ENCODE measurements around the gene RASL10A. TPM values are rescaled to one million over a fixed set of nuclear protein-coding genes. Genes with fewer than 3 reads are reported as not detected.
A peak's percentile ranks its signal among the peaks of the same experiment; 100 is the strongest.

Gene RASL10A
- polyA plus RNA-seq, 3 donors: 0.12 to 0.32 (median 0.20) TPM

DNA sequence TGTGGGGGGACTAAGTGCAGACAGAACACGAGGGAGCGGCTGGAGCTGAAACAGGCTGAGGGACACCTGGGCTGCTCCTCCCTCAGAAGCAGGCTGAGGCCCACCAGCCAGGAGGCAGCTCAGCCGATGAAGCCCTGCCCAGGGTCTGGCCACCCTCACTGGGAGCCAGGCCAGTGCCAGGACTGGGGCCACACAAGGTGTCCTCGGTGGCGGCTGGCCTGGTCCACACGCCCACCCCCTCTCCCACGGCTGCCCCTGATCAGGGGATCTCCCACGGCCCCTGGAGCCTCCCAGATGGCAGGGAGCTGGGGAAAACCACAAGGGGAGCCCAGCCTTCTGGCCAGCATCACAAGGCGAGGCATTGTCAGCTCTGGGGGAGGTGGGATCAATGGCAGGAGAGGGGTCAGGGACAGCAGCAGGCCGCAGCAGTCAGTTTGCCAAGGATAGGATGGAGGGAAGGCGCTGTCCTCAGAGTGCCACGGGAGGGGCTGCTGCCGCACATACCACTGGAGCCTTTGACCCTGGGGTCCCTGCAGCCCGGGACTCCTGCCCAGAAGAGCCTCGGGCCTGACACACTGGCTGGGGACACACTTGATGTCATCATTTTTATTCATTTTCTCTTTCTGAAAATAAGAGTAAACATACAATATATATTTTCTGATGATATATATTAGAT lies 11.7 kb upstream of the RASL10A start:
- DNase-seq (ENCODE audit: extremely low read depth in 1 of 11, low read depth in 9 of 11, low spot score in 4 of 11): no peak

DNA sequence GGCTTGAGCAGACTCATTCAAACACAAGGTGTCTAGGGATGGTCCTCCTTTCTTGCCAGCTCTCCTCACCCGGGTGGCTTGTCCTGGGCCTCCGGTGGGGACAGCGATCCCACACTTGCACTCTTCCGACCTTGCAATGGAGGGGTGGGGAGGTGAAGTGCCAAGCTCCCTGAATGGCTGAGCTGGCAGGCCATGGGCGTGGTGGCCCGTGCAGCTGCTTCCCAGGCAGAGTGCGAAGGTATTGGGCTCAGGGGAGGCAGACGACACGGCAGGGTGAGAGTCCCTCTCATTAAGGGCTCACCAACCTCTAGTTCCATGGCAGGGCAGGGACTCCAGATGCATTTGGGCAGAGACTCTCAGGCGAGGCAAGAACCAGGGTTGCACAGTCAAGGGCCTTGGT lies 11.0 kb upstream of the RASL10A start:
- no peak for DNase-seq (ENCODE audit: extremely low read depth in 1 of 11, low read depth in 9 of 11, low spot score in 4 of 11)

DNA sequence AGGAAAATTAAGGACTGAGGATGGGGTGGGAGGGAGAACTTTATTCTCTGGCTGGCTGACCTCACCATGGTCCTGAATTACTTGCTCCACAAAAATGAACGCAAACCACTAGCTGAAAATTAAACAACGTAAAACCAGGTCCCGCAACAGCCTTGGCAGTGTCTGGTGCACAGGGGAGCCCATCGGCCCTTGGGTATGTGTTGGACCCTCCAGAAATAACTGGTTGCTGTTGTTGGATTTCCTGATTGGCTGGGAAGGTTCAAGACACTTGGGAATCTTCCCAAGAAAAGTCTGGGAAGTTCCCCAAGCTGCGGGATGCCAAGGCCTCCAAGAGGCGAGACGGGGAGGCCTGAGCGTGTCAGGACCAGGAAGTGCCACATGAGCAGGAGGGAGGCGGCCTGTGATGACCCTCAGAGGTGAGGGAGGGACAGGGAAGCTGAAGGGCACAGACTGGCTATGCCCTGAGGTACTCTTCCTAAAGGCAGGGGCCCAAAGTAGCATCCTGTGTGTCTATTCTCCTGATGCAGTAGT lies 10.4 kb upstream of the RASL10A start:
- DNase-seq (ENCODE audit: extremely low read depth in 1 of 11, low read depth in 9 of 11, low spot score in 4 of 11): no peak

DNA sequence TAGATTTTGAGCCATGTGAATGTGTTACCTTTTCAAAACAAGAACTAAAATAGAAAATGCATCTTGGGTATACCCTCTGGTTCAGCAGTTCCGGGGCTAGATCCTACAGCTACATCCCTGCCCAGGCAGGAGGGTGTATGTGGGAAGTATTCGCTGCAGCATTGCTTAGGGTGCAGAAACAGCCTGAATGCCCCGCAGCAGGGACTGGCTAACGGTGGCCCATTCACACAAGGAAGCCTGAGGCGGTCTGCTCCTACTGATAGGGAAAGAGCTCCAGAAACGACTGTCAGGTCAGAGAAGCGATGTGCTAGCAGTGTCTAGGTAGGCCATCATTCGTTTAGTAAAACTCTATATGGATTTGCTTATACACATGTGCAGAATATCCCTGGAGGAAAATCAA lies 9.9 kb upstream of the RASL10A start:
- DNase-seq (ENCODE audit: extremely low read depth in 1 of 11, low read depth in 9 of 11, low spot score in 4 of 11): no peak

DNA sequence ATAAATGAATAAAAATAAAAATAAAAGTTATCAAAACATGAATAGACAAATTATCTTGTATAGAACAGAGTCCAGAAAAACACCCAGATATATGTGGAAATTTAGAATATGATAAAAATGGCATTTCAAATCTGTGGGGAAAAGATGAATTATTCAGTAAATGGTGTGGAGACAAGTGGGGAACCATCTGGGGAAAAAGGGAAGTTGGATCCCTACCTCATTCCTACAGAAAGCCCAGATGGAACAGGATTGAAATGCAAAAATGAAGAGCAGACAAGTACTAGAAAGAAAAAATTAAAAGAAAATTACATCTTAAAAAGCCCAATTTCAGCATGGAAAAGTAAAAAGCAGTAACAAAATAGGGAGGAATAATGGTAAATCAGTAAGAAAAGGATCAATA lies 8.1 kb upstream of the RASL10A start:
- no peak for DNase-seq (ENCODE audit: extremely low read depth in 1 of 11, low read depth in 9 of 11, low spot score in 4 of 11)

DNA sequence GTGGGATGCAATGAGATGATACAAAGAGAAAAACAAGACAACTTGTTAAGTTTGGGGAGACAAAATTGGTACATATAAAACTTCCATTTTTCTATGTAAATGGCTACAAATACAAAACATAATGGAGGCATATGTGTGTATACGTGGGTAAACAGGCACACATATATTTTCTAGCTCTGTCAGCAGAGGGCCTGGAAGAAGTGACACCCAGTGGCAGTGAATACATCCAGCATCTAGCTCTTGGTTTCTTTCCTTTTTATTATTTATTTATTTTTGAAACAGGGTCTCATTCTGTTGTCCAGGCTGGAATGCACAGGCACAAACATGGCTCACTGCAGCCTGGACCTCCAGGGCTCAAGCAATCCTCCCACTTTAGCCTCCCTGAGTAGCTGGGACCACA lies 5.0 kb upstream of the RASL10A start:
- no peak for DNase-seq (ENCODE audit: extremely low read depth in 1 of 11, low read depth in 9 of 11, low spot score in 4 of 11)

DNA sequence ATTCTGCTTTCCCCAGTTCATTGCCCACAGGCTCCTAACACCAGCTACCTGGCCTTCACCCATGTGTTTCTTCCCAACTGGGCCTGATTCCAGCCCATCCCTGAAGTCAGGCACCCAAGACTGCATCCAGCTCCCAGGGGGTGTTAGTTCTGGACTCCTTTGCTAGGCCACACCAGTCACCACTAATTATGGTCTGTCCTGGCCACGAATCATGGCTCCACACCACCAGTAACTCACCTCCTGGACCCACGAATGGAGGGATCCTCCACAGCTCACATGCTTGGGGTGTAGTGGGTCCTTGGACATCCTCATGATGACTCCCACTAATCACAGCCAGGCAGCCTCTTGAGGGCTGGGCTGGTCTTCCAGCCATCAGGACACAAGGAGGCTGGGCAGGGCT lies 3.6 kb upstream of the RASL10A start:
- DNase-seq (ENCODE audit: extremely low read depth in 1 of 11, low read depth in 9 of 11, low spot score in 4 of 11): no peak

DNA sequence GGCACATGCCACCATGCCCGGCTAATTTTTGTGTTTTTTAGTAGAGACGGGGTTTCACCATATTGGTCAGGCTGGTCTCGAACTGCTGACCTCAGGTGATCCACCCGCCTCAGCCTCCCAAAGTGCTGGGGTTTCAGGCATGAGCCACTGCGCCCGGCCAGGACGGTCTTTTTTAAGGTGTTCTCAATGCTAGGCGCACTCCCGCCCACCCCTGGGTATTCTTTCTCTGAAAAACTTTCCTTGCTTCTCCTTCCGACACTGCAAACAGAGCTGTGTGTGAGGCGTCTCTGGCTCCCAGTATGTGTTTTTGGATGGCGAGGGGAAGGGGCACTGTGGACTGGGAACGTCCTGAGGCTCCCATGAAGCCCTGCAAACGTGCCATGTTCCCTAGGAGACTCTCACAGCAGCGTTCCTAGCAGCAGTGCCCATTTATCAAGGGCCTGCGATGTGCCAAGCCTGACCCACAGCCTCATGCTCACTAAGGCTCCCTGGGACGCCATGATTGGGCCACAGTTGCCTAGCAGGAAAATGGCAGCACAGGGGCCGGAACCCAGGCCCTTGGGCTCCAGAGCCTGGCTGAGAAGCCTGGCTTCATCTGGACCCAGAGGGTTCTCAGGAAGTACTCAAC lies 2.4 kb upstream of the RASL10A start:
- DNase-seq (ENCODE audit: extremely low read depth in 1 of 11, low read depth in 9 of 11, low spot score in 4 of 11): no peak

DNA sequence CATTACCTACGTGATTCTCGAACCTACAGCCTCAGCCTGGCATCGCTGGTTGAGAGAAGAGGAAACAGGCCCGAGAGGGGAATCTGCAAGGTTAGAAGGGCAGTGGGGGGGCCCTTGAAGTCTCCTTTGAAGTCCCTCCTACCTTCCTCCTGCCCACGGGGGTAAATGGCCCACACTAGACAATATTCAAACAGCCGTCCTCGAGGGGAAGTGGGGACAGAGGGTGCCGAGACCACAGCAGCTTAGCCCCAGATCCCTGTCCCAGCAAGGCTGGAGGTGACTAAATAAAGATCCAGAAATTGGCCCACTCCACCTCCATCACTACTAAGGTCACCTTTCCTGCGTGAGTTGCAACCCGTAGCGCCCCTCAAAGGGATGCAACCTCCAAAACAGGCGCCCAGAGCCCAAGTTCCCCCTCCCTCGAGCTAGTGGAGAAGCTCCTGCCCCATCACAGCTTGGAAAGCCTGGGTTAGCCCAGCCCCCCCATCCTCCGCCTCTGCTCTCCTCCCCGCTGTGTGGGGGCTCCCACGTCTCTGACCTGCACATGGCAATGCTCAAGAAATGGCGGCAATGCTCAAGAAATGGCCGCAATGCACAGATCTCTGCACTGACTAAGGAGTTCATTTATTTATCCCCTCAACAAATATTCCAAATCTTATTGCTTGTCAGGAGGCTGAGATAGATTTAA lies 788 bp upstream of the RASL10A start:
- no peak for DNase-seq (ENCODE audit: extremely low read depth in 1 of 11, low read depth in 9 of 11, low spot score in 4 of 11)

DNA sequence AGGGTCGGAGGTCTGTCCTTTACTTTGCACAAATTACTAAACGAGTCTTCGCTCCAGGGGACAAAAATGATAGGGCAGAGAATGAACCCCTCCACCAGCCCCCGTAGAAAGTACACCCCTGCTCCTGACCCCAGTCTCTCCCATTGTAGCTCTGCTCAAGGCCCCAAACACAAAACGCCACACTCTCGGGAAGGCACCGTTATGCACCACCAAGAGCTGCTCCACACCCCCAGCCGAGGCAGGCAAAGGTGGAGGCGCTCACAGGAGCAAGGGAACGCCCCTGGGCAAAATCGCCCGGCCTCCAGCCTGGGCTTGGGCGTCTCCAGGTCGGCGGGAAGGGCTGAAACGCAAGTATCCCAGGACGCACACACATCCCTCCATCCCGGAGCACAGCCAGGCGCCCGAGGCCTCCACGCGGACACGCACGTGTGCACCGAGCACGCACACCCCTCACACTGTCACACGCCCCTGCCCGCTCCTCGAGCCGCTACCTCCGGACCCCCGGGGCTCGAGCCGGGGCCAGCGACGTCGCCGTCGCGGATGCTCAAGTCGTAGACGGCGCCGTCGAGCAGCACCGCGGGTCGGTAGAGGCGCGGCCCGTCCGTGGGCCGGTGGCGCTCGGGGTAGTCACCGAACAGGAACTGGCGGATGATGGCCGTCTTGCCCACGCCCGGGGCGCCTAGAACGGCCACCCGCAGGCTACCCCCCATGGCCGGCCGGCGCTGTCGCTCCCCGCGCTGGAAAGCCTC lies 786 bp downstream of the RASL10A start:
- DNase-seq (ENCODE audit: extremely low read depth in 1 of 11, low read depth in 9 of 11, low spot score in 4 of 11): no peak

DNA sequence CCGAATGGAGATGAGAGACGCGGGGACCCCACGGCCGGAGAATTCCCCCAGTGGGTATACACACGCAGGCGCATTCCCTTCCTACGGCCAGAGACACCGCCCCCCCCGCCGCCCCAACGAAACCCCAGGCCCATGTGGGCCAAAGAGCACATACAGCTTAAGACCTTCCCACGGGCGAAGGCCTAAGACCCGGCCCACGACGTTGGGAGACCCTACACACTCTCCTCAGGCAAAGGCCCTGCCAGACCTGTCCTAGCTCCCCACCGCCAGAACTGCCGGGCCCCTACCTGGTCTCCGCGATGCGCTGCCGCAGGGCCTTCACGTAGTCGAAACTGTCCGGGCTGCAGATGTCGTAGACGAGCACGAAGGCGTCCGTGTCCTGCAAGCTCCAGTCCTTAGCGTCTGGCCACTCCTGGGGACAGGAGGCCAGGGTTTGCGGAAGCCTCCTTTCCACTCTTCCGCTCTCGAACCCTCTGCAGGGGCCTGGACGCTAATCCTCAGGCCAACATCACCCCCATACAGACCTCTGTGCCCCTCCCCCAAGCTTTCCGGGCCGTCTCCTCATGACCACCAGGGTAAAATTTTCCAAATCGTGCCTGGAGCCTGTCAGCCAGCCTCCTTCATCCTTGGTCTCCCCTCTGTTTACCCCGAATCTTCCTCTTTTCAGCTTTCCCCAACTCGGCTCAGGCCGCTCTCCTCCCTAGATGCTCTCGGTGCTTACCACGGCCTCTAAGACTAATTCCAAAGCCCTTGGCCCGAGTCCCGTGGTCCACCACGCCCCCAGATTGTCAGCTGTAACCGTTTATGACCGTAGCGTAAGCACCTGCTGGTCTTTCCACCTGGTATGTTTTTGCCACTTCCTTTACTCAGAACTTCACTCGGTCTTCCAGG lies 1.7 kb downstream of the RASL10A start:
- DNase-seq (ENCODE audit: extremely low read depth in 1 of 11, low read depth in 9 of 11, low spot score in 4 of 11): no peak

DNA sequence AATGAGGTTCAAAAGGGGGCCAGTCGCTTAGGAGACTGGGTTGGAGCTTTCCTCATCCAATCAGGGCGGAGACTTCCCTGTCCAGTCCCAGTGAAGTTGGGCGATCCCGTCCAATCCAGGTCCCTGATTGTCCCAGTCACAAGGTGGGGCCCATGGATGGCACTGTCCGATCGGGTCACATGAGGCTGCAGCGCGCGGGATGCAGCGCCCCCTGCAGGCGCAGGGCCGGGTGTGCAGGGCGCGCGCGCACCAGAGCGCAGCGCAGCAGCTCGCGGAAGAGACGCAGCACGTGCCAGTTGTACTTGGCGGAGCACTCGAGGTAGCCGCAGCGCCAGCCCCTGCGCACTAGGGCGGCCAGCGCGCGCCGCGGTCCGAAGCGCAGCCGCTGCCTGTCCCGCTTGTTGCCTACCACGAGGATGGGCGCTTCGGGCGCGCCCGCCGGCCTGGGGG lies 2.3 kb downstream of the RASL10A start:
- peak in 1 of 11 donors; percentile 28 for DNase-seq (ENCODE audit: extremely low read depth in 1 of 11, low read depth in 9 of 11, low spot score in 4 of 11)

DNA sequence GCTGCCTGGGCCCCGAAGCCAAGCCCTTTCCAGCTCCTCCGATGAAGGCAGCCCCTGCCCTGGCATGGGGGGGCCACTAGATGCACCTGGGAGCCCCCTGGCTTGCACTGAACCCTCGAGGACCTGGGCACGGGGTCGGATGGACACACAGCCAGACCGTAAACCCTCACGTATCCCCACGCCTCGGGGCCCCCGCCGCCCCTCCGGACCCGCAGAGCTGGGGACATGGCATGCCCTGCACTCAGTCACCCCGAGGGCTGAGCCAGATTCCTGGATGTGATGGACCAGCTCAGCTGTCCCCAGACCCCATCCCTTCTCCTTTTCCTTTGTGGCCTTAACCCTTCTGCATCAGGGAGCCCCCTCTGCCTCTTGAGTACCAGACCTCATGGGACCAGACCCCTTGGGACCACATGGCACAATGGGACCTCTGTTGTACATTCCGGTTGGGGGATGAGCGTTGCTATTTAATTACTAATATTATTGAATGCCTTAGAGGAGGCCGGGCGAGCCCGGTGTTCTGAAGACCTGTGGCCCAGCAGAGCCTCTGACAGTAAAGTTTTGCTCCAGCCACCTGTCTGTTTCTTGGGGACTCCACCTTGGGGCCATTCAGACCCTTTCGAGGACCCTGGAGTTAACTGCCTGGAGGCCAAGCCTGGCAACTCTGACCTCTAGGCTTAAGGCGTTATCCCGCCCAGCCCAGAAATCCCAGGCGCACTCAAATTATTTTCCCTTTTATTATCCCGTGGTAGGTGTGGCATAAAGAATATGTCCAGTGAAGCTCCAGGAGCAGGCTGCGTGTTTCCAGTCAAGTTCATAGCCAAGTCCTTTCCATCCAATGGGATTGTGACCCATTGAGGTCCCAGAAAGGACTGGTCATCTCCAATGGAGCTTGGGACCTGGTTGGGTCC lies 3.0 kb downstream of the RASL10A start:
- DNase-seq (ENCODE audit: extremely low read depth in 1 of 11, low read depth in 9 of 11, low spot score in 4 of 11): no peak

DNA sequence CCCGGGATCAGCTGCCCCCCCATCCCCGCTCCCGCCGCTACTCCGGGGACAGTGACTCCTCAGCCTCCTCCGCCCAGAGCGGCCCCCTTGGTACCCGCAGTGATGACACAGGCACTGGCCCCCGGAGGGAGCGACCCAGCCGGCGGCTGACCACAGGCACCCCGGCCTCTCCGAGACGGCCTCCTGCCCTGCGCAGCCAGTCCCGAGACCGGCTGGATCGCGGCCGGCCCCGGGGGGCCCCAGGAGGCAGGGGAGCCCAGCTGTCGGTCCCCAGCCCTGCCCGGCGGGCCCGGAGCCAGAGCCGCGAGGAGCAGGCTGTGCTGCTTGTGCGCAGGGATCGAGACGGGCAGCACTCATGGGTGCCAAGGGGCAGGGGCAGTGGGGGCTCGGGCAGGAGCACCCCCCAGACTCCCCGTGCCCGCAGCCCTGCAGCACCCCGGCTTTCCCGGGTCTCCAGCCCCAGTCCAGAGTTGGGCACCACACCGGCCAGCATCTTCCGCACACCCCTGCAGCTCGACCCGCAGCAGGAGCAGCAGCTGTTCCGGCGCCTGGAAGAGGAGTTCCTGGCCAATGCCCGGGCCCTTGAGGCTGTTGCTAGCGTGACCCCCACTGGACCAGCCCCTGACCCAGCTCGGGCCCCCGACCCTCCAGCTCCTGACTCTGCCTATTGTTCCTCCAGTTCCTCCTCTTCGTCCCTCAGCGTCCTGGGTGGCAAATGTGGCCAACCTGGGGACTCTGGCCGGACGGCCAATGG lies 3.9 kb downstream of the RASL10A start:
- no peak for DNase-seq (ENCODE audit: extremely low read depth in 1 of 11, low read depth in 9 of 11, low spot score in 4 of 11)

DNA sequence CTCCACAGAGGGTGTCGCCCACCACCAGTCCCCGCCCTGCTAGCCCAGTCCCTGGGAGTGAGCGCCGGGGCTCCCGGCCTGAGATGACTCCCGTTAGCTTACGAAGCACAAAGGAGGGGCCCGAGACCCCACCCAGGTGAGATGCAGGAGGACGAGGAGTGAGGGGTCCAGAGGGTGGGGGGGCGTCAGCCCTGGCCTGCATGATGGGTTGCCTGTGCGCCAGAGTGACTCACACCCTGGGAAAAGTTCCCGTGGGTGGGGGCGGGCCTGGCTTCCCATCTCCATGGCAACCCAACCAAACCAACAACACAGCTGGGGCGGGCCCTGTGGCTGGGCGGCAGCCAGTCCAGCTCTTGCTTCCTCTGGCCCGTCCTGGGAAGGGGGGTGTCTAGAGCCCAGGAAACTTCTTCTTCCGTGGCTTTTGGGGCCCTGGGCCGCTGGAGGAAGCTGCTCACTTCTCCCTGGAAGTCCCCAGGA lies 4.6 kb downstream of the RASL10A start:
- DNase-seq (ENCODE audit: extremely low read depth in 1 of 11, low read depth in 9 of 11, low spot score in 4 of 11): peak in 10 of 11 donors; percentile 64 to 88 (median 80)

DNA sequence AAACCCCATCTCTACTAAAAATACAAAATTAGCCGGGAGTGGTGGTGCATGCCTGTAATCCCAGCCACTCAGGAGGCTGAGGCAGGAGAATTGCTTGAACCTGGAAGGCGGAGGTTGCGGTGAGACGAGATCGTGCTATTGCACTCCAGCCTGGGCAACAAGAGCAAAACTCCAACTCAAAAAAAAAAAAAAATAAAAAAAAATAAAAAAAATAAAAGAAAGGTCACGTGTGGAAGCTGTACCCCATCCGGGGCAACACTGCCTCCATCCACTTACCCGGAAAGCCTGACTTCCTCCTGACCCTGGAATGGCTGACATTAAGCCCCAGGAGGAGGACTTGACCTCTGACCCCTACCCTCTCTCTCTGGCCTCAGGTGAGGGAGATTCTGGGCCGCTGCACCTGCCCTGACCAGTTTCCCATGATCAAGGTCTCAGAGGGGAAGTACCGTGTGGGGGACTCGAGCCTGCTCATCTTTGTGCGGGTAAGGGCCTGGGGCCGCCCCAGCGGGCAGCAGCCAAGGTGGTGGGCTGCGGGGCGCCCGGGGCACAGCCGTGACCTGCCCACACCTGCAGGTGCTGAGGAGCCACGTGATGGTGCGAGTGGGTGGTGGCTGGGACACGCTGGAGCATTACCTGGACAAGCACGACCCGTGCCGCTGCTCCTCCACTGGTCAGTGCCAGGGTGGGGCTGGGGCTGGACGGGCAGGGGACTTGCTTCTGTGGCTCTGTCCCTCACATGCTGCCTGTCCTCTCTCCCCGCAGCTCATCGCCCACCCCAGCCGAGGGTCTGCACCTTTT lies 5.2 kb downstream of the RASL10A start:
- DNase-seq (ENCODE audit: extremely low read depth in 1 of 11, low read depth in 9 of 11, low spot score in 4 of 11): no peak

Measured in renal cortex interstitium (tissue), 11 donors.